ENCODE results near the gene CYB5D1. TPM values are rescaled to one million over a fixed set of nuclear protein-coding genes. Genes with fewer than 3 reads are reported as not detected.

The CYB5D1 gene, protein sequence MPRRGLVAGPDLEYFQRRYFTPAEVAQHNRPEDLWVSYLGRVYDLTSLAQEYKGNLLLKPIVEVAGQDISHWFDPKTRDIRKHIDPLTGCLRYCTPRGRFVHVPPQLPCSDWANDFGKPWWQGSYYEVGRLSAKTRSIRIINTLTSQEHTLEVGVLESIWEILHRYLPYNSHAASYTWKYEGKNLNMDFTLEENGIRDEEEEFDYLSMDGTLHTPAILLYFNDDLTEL
- total RNA-seq = 13.0 and 13.6 TPM in 2 replicates

DNA sequence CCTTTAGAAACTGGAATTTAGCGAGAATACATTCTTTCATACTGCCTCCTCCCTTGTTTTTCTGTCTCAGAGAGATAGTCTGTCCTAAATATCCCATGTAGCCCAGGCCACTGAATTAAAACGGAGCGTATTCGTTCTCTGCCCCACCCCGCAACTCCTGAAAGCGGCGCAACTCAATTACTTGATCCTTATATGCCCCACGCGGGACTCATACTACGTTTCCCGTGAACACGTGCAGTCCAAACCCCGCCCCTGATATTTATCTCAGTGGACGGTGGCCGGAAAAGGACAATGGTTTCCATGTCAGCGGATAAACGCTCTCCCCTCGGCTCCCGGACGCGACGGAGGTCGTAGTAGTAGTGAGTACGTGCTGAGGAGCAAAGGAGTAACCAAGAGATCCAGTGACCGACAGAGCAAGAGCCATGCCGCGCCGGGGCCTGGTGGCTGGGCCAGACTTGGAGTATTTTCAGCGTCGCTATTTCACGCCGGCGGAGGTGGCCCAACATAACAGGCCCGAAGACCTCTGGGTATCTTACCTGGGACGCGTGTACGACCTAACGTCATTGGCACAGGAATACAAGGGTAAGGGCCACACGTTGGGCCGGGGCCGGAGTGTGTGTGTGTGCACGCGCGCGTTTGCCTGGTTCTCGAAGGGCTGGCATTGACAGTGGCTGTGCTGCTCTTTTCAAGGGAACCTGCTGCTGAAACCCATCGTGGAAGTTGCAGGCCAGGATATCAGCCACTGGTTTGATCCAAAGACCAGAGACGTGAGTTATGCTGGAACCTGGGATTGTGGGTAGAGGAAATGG, at the start of gene CYB5D1:
Gene CYB5D1, plus strand, starts transcription at position 291 of the 809 bp plus-strand sequence. Its CDS starts 132 bp downstream, at position 423.

DNA sequence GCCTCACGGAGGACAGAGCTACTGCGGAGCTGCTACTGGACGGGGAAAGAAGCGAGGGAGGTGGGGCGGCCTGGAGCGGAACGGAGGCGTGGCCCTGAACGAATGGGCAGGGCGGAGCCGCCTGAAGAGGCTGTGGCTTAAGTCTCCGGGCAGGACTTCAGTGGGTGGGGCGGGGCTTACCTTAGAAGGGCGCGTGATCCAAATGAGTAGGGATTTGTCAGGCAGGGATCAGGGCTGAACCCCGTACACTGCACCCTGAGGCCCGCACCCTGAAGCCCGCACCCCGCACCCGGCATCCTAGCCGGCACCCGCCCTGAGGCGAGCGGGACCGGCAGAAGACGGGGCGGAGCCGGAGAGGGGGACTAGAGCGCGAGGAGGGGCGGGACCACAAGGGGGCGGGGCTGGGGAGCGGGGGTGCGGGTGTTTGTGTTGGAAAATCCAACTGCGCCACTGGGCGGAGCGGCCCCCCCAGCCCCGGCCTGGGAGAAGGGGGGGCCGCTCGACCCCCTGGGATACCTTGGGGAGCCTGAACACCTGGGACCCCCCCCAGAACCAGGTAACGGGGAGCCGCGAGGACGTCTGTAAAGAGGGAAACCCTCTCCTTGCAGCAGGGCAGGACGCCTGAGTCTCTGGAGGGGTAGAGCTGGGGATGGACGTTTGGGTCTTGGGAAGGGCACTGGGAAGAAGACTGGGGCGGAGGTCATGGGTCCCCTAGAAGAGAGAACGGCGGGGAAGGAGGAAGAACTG, 23.8 kb upstream of the CYB5D1 start, which contains the start of gene KDM6B:
Gene KDM6B, plus strand, starts transcription at position 423 of the 747 bp plus-strand sequence. CDS start 11,338 bp downstream, outside the sequence.

DNA sequence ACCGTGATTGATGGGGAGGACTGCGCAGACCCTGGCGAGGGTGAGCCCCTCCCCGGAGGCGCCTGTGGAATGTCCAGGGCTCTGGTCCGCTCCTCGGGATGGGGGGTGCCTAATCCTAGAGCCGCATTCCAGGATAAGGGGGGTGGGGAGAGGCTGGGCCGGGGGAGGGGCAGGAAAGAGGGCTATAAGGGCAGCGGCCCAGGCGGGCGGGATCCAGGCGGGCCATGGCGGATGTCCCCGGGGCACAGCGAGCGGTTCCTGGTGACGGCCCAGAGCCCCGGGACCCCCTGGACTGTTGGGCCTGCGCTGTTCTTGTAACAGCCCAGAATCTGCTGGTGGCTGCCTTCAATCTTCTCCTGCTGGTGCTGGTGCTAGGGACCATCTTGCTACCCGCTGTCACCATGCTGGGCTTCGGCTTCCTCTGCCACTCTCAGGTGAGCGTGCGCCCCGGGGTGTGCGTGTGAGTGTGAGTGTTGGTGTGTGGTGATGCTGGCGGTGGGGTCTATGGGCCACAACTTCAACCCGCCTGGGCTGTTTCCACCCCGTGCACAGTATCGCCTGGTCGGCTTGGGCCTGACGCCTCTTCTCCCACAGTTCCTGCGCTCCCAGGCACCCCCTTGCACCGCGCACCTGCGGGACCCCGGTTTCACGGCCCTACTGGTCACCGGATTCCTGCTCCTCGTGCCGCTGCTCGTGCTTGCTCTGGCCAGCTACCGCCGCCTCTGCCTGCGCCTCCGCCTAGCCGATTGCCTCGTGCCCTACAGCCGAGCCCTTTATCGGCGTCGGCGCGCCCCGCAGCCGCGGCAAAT, 2.7 kb upstream of the CYB5D1 start, which contains the start of gene TMEM88:
Gene TMEM88, plus strand, starts transcription at position 216 of the 809 bp plus-strand sequence. Its CDS starts 9 bp downstream, at position 225.

DNA sequence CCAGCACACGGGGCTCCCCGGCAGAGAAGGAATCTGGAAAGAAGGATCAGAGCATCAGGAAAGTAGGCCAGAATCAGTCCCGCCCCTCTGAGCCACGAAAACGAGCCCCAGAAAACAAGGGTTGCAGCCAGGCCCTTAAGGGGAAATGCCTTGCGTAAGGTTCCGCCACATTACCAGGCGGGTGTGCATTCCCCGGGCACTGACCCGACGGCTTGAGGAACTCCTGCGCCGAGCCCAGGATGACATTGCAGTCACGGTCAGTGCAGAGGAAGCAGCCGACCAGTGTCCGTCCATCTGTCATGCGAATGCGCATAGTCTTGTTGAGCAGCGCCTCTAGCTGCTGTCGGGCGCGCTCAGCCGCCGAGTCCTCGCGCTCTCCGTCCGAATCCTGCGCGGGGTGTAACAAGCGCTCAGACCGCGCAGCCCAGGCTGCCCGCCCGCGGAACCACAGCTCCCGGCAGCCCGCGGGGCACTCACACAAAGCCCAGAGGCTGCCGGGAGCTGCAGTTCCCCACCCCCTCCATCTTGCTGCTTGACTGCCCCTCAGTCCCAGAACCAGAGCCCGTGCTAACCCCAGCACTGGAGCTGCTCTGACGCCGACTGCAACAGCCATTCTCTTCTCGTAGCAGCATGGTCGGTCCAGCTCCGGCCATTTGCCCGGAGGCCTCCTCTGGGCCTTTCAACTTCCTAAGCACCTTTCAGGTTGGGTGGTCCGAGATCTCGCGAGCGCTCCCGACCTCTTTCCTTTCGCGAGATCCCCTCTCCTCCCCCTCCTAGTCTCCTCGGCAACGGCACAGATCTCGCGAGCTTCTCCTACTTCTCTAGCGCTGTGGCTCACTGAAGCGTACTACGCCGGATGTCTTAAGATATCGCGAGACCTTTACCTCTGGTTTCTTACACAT, 741 bp upstream of the CYB5D1 start, which contains the start of gene NAA38:
Gene NAA38, minus strand, starts transcription at position 749 of the 902 bp plus-strand sequence. Its CDS starts 96 bp downstream, at position 653.

DNA sequence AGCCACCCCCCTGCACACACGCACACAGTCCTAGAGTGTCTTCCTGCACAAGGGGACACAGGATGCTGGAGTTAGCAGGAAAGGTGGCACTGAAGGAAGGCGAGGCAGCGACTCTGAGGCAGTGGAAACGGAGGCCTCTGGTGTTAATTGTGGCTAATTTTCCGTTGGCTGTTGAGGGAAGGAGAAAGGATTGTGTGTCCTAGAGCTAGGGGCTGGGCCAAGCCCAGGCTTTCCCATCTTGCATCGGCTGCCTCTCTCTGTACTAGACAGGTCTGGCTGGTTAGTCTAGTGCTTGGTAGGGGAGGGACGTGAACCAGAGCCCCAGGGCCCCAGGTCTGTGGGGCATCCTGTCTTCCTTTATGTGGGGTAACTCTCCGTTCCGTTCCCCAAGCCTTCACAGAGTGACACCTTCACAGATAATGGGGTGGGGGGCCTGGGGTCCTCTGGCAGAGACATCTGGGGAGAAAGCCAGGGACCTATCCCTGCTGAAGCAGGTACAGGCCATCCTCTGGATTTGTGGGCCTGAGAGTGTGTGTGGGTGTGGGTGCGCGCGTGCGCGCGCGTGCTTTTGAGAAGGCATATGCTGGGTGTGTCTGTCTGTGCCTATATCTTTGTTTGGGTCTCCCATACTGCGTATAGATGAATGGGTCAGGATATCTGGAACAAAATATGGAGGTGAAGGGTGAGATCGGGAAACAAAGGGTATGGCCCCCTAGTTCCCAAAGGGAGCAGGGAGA, 30.5 kb downstream of the CYB5D1 start, which contains the start of gene CHD3:
Gene CHD3, plus strand, starts transcription at position 606 of the 737 bp plus-strand sequence. CDS start 212 bp downstream, outside the sequence.

Other genes starting within 250 kb of the CYB5D1 start
- 50.2 and 58.1 TPM in 2 replicates for gene FXR2, start 243.1 kb upstream of the CYB5D1 start, total RNA-seq
- gene SAT2, start 230.2 kb upstream of the CYB5D1 start, total RNA-seq = 25.5 and 30.2 TPM in 2 replicates
- 0.19 and 0.28 TPM in 2 replicates for gene SHBG, start 227.9 kb upstream of the CYB5D1 start, total RNA-seq
- gene ATP1B2, start 207.1 kb upstream of the CYB5D1 start, total RNA-seq = not detected in 2 replicates
- gene TP53, start 170.5 kb upstream of the CYB5D1 start, total RNA-seq = 16.3 and 28.4 TPM in 2 replicates
- 3.1 and 7.9 TPM in 2 replicates for gene WRAP53, start 169.5 kb upstream of the CYB5D1 start, total RNA-seq
- under 0.01 and 0.19 TPM in 2 replicates for gene EFNB3, start 152.8 kb upstream of the CYB5D1 start, total RNA-seq
- 0.19 and 0.56 TPM in 2 replicates for gene DNAH2, start 140.3 kb upstream of the CYB5D1 start, total RNA-seq
- gene KDM6B, start 23.8 kb upstream of the CYB5D1 start, total RNA-seq = 4.2 and 68.6 TPM in 2 replicates
- 0.58 TPM in 1 of 2 replicates, not detected in the other for gene TMEM88, start 2.9 kb upstream of the CYB5D1 start, total RNA-seq
- gene NAA38, start 444 bp upstream of the CYB5D1 start, total RNA-seq = 65.7 and 90.3 TPM in 2 replicates
- 115 and 141 TPM in 2 replicates for gene CHD3, start 30.8 kb downstream of the CYB5D1 start, total RNA-seq
- gene RNF227, start 58.3 kb downstream of the CYB5D1 start, total RNA-seq = 1.7 and 8.5 TPM in 2 replicates
- gene KCNAB3, start 71.9 kb downstream of the CYB5D1 start, total RNA-seq = 0.58 and 0.85 TPM in 2 replicates
- gene TRAPPC1, start 73.9 kb downstream of the CYB5D1 start, total RNA-seq = 36.1 and 46.8 TPM in 2 replicates
- gene CNTROB, start 74.2 kb downstream of the CYB5D1 start, total RNA-seq = 18.0 and 27.6 TPM in 2 replicates
- not detected in 2 replicates for gene GUCY2D, start 144.6 kb downstream of the CYB5D1 start, total RNA-seq
- 0.56 TPM in 1 of 2 replicates, not detected in the other for gene ALOX15B, start 181.1 kb downstream of the CYB5D1 start, total RNA-seq
- not detected in 2 replicates for gene ALOX12B, start 229.7 kb downstream of the CYB5D1 start, total RNA-seq